Keratinocyte (primary cell): ENCODE data around the gene MORF4L1.

Source experiments
- CTCF ChIP-seq, 3 experiments: IDR thresholded peaks in 1 of 3; conservative IDR thresholded peaks in 1 of 3; optimal IDR thresholded peaks in 1 of 3; 2 replicates in 2 of 3; 3 replicates in 1 of 3; pipeline versions ENCODE3 to v1.5.1; 2011; ENCODE audit warnings: low read length in 3 of 3, mild to moderate bottlenecking in 3 of 3, moderate library complexity in 2 of 3, control low read depth in 1 of 3, inconsistent platforms in 1 of 3; ENCODE audit not compliant: insufficient read depth in 2 of 3; ENCODE audit errors: extremely low read depth in 1 of 3
- EZH2 ChIP-seq: IDR thresholded peaks from one replicate; pipeline ENCODE4 v1.6.1; 2012; ENCODE audit warnings: inconsistent platforms, mild to moderate bottlenecking, low read length, moderate library complexity

DNA sequence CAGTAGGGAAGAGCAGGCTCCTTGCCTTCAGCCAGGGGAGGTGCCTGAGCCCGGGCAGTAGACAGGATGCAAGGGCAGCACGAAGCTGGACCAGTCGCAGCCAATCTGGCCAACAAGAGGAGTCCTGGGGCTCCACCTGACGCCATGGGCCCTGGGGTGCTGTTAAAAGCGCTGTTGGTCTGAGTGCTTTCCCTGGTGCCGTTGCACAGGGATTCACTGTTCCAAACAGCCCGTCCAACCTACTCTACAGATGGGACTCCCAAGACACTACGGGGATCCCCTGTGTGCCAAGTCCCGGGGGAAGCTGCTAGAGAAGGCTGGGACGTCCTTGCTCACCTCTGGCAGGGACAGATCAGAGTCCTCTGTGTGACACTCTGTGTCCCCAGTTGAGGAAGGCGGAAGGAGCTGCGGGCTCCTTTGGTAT is 71.5 kb downstream of the MORF4L1 start:
- TF ChIP-seq CTCF (optimal IDR thresholded peaks at IDR 0.05 in 1 of 3, IDR thresholded peaks at IDR 0.05 in 1 of 3, conservative IDR thresholded peaks at IDR 0.05 in 1 of 3; ENCODE audit: extremely low read depth in 1 of 3, insufficient read depth in 2 of 3, low read length in 3 of 3), result no peak
- TF ChIP-seq EZH2, result no peak
